Caki2 (cell line): ENCODE data around the gene RAD51B. TPM values are rescaled to one million over a fixed set of nuclear protein-coding genes. Genes with fewer than 3 reads are reported as not detected.
"Not testable (repeated sequence)": the region's sequence is repeated elsewhere in the genome, so short reads cannot be mapped to it uniquely, and the experiment has no call there.

Source experiments
- DNase-seq: peaks from one replicate; pipeline ENCODE4 v3.0.0-alpha.2; 2015; ENCODE audit warnings: low read depth
- in situ Hi-C: cut with HindIII; loops from 2 replicates; pipeline ENCODE4 v1.10.0; 2016; ENCODE audit warnings: low sequenced_read_pairs, low pct_unique_long_range_greater_than_20kb, mixed read lengths
- total RNA-seq: library from RNA; depleted of rRNA; stranded (reverse); fragments of >200 nt; shearing (Covaris generic); gene quantifications from 2 replicates; pipeline ENCODE4 v1.2.3, GENCODE V29; 2014; ENCODE audit warnings: low replicate concordance

Gene RAD51B
- total RNA-seq, 1 experiment from 2014 or later: 20.8 TPM

DNA sequence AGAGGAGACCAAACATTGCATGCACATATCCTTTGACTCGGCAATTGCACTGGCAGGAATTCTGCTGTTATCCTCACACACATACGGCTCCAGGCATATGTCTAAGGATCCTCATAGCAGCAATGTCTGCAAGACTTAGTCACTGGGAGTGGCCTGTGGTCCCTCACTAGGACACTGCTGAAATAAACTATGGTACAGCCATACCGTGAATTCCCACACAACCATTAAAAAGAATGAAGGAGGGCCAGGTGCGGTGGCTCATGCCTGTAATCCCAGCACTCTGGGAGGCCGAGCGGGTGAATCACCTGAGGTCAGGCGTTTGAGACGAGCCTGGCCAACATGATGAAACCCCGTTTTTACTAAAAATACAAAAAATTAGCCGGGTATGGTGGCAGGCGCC is 868.2 kb downstream of the RAD51B start:
- peak; percentile 64 for DNase-seq
- in situ Hi-C loops: no loop called here

DNA sequence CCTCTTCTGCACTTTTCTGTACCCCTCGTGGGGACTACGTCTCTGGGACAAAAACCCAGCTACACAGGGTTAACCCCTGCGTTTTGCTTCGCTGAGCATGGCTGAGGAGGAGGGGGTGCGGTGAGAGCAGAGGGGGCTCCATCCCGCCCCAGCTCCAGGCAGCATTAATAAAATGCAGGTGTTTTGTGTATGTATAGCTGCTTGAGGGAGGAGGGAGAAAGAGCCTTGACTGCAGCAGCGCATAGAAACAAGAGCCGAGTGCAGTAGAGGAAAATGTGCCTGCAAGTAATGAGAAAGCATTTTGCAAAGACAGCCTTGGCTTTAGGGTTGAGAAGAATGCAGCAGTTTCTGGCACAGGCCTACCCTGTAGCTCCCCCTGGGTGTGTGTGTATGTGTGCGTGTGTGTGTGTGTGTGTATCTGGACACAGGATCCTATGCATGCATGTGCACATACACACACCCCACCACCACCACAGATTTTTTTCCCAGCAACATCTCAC is 869.3 kb downstream of the RAD51B start:
- peak; percentile 19 for DNase-seq
- in situ Hi-C loops: no loop called here

DNA sequence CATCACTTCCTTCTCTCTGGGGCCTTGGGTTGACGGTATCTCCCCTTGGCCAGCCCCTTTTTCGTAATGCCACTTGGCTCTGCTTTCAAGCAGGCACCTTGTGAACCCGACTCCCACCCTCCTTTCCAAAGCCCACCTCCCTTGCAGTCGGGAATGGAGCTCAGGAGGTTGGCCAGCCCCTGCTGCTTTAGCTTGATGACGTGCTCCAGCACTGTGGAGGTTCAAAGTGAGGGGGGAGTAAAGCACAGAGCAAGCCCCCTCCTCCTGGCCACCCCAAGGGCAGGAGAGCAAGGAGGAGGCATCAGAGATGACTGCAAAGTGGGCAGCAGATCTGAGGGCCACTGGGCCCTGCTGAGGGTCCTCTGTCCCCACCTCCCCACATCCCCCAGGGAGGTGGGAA is 869.9 kb downstream of the RAD51B start:
- in situ Hi-C loops: no loop called here
- DNase-seq: no peak

DNA sequence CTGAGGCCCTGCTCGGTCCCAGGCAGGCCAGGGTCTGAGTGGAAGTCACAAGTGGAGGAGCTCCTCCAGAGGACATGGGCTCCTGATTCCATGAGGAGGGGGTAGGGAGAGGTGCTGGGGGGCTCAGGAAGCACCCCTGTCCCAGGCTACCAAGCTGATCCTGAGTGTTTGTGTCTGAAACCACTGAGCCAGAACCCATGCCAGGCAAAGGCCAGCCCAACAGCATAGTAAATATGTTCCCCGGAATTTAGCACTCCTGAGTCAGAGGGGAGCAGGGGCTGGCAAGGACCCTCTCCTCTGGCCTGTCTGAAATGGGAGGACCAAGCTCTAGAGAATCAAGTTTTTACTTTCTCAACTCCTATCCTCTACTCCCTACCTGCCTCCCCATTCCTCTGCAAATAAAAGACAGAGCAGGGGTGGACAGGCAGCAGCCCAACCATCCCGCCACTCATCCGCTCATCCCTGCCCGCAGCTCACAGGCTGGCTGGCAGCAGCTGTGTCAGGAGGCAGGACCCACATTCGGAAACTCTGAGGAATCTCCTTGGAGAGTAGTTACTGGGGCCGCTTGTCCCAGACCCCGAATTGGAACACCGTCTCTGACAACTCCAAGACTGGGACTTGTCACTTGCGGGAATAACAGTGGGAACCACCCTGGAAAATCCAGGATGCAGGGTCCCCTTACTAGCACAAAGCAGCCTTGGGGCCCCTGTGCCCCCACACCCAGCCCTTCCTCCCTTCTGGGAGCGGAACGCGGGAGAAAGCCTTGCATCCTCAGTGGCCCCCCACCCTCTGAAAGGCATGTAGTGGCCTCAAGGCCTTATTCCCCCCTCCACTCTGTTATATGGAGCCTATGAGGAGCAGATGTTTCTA is 870.7 kb downstream of the RAD51B start:
- in situ Hi-C loops: no loop called here
- no peak for DNase-seq

DNA sequence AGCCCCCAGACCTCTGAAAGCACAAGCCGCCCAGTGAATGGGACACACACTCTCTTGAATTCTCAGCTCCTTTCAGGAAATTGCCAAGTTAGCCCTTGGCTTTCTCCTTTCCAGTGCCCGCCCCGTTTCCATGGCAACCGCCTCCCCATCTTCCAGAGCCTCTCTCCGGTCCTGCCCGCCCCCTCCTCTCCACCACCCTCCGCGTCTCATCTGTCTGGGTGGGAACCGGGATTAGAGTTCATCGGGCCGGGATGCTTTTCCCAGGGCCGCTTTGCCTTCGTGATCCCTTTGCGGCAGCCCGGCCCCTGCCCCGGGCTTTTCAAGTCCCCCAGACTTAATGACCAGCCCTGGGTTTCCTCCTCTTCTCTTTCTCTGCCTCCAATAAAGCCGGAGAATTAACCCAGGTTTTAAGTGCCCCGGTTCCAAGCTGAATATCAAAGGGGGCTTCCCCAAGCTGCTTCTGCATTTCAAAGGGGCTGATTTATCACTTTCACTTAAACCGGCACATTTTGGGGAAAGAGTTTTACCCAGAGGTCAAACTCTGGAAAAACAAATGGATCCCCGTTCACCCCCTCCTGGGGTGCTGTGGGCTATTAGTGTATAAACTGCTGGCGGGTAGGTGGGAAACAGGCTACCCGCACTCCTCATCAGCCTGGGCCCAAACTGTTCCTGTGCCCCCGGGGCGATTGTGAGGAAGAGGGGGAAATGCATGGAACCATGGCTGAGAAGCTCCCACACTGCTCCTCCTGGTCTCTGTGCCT is 871.6 kb downstream of the RAD51B start:
- in situ Hi-C loops: no loop called here

DNA sequence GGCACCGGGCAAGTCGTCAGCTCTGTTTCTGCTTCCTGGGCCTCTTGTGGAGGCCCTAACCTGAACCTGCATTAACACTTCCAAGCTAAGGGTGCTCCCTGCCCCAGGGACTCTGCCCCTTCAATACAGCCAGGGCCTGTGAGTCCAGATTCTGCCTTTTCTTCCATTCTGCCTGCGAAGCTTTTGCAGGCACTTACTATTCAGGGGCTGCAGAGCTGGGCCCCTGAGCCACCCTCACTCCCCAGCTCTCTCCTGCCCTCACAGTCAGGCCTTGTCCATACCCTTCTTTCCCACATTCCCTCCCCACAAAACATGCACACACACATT is 872.2 kb downstream of the RAD51B start:
- in situ Hi-C loops: no loop called here

More for the DNA sequence above, 871.6 kb downstream of the RAD51B start:
- DNase-seq: no peak

DNA sequence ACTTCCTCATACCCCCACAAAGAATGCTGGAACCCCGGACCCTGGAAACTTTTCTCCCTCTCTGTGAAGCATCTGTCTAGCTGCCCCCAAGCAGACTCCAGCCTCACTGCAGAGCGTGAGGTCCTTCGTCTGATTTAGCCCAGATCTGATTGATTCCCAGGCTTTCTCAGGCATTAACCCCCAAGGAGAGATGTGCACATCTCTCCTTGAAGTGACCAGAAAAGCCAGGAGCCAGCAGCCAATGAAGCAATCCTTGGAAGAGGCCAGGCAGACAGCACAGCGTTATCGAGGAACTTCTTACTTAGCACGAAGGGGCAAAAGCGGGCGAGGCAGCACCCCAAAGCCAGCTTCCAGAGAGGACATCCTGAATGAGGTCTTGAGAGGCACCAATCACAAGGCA is 872.6 kb downstream of the RAD51B start:
- in situ Hi-C loops: no loop called here
- DNase-seq: no peak

More for the DNA sequence above, 872.2 kb downstream of the RAD51B start:
- DNase-seq: no peak

DNA sequence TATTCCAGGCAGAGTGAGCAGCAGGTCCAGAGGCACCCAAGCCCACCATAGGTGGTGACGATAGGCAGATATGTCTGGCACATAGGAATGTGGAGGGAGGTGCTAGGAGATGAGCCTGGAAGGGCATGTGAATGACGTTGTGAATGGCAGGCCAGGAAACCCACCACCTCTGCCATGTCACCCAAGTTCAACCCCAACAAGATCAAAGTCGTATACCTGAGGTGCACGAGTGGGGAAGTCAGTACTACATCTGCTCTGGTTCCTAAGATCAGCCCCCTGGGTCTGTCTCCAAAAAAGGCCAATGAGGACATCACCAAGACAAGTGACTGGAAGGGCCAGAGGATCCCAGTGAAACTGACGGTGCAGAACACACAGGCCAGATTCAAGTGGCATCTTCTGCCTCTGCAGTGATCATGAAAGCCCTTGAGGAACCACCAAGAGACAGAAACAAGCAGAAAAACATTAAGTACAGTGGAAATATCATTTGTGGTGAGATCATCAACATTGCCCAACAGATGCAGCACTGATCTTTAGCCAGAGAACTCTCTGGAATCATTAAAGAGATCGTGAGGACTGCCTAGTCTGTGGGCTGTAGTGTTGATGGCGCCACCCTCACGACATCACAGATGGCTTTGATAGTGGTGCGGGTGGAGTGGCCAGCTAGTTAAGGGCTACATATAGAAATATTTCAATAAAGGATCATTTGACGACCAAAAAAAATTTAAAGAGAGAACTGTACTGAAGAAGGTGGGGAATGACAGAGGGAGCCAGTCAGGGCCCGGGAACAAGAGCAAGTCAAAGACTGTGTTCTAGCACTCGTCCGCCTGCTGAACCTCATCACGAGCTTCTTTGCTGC is 873.6 kb downstream of the RAD51B start:
- no peak for DNase-seq
- in situ Hi-C loops: no loop called here

DNA sequence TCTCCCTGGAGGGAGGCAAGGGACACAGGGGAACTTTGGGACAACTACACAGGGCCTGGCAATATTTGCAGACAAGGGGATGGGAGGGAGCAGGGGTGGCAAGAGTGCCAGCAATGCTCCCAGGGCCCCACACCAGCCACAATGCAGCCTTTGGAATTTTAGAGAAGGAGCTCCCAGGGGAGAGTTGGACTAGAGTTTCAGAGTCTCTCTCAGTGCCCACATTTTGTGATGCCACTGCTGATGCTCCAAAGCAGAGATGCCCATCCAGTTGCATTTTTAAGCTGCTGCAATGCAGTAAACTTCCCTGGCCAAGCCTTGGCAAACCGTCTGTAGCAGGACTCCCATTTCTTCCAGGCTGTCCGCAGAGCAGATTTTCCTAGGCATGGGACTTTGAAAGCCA is 874.3 kb downstream of the RAD51B start:
- in situ Hi-C loops: no loop called here
- no peak for DNase-seq

DNA sequence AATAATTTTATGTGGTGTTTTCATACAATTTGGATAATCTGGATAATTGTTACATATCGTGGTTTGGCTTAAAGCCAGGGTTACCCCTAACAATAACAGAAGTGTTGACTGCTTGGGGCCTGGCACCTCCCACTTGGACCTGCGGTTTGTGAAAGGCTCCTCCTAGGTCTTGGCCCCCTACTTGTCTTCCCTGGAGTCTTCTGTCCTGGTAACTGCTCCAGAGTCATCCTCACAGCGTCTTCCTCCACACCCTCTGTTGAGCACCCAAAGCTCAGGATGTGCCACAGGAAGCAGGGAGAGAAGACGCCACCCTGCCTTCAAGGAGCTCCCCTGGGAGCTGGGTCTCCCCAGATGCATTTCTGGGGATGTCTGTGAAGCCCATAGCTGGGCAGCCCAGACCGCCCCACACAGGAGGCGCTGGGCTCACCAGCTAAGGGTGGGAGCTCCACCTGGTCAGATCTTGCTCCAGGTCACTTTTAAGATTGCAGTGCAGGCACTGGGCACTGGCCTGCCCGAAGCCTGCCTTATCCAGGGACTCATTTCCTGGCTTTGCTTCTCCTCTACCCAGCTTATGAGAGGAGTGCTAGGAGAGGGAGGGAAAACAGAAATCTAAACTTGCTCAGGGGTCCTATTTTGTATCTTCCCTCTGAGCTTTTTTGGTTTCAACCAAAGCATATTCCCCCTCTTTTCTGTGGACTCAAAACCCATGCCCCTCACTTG is 875.1 kb downstream of the RAD51B start:
- DNase-seq: no peak
- in situ Hi-C loops: no loop called here

DNA sequence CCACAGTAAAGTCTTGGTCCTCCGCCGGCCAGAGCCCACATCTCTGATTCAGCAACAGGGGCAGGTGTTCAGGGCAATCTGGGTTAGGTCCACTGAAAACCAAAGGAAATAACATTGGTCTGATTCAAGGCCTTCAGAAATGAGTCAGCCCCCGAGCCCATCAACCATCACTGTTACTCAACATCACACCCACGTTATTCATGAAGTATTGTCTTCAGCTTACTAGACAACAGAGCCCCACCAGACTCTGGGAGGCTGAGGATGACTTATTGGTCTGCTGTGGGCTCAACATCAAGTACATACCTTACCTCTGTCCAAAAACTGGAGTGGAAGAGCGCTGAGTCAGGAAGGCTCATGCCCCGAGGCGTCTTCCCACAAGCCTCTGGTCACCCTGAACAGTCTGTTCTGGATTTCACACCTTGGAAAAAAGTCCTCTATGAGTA is 875.8 kb downstream of the RAD51B start:
- in situ Hi-C loops: no loop called here
- peak; percentile 82 for DNase-seq

DNA sequence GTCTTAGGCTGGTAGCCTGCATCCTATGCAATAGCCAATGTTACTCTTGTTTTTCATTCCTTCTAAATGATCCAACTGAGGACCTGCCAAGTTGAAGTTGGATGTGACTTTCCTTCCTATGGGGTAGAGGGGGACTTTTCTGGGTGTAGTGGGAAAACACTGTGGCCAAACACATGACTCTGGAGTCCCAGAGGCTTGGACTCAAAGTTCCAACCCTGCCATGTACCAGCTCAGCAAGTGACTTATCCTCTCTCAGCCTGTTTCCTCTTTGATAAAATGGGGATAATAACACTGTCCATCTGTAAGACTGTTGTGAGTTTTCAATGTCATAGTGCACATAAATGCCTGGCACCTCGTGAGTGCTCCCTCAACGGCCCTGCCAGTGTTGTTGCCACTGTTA is 876.3 kb downstream of the RAD51B start:
- in situ Hi-C loops: no loop called here
- DNase-seq: no peak

DNA sequence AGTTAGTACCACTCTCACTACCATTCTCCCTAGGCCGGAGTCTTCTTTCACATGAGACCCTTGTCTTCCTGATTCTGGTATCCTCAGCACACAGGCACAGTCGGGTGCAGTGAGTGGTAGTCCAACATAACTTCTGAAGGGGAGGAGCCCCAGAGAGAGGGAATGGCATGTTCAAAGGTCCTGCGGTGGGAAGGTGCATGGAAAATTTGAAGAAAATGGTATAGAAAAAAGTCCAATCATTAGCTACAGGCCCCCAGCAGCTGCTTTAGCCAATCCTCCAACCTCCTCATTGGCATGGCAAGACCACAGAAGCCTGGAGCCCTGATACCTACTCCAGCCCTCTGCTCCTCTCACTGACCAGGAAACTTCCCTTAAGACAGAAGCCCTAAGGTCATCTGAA is 876.7 kb downstream of the RAD51B start:
- in situ Hi-C loops: no loop called here
- DNase-seq: no peak

DNA sequence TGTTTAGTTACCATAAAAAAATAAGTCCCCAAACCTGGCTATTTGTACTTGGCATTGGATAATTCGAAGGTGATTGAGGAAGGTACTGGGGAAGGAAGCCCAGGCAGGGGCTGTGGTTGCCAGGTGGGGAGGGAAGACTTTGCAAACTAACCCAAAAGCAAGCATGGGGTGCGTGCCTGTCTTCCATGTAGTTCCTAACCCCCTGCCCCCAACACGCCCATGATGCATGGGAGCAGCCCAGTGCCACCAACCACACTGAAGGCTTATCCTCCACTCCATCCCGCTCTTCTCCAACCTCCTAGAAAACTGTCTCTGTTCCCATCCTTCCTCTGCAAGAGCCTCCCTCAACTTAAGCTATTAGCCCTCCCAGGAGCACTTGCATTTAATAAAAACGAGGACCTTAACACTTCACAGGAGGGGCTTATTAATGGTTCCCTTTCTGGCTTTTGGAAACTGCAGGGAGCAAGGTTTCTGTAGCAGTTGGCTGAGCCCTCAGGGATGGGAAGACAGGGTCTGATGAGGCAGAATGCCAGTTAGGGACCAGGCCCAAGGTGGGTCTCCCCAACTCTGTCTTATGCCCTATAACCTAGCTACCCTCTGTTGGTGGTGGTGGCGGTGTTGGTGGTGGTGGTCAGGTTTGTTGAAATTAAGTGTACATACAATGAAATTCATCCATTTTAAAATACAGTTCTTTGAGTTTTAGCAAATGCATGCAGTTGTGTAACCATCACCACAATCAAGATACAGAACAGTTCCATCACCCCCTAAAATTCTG is 877.3 kb downstream of the RAD51B start:
- no peak for DNase-seq
- in situ Hi-C loops: no loop called here

DNA sequence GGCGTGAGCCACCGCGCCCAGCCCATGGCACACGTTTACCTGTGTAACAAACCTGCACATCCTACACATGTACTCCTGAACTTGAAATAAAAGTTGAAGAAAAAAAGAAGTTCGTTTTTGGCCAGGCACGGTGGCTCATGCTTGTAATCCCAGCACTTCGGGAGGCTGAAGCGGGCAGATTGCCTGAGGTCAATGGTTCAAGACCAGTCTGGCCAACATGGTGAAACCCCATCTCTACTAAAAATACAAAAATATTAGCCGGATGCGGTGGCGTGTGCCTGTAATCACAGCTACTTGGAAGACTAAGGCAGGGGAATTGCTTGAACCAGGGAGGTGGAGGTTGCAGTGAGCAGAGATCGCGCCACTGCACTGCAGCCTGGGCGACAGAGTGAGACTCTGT is 879.2 kb downstream of the RAD51B start:
- in situ Hi-C loops, DNase-seq: not testable (repeated sequence)

DNA sequence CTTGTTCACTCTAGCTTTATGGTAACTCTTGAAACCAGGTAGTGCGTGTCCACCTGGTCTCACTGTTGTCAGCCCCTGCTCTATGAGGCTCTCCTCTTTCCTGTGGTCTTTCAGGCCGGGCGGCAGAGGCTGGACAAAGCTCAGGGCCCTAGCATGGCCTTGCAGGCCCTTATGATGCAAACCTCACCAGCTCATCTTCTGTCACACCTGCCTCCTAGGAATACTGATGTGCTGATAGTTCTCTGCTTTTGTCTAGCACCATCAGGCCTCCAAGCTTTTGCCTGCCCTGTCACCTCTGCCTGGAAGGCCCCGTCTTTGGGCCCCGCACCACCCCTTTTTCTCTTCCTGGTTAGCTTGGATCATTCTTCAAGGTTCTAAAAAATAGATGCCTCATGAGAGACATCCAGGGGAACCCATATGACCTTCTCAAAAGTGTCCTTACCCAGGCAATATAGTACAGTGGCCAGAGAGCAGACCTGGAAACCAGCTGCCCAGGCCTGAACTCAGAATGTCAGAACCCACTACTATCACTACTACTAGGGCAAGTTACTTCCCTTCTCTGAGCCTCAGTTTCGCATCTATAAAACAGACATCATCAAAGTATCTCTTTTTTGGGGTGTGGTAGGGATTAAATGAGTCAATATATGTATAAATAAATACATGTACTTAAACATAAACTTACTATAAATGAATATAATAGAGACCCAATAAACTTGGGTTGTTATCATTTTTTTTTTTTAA is 881.6 kb downstream of the RAD51B start:
- DNase-seq: no peak
- in situ Hi-C loops: no loop called here

DNA sequence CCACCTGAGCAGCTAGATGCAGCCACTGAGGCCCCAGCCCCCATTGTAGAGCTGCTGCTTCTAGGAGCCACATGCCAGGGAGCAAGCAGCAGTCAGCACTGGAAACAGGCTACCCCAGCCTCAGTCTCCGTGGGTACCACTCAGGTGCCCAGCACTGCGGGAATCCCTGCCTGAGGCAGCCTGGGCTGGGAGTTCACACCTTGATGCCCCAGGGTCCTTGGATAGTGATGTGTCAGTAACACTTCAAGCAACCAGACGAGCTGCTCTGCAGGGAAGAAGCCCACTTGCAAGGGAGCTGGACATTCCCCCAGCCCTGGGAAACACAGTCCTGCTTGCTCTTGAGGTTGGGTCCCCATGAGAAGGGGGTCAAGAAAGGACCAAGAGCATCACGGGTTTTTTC is 882.6 kb downstream of the RAD51B start:
- in situ Hi-C loops: no loop called here
- no peak for DNase-seq
